ENCODE data around the gene GDA.
"Not testable (repeated sequence)": the region's sequence is repeated elsewhere in the genome, so short reads cannot be mapped to it uniquely, and the experiment has no call there.

Gene GDA

GRCh38 chr9:72270359-72270758 lies 121.1 kb downstream of the GDA start:
- FAIRE-seq; DNase-seq (ENCODE audit: extremely low spot score, insufficient read length, low read depth): not testable (repeated sequence)

GRCh38 chr9:72271613-72272478 lies 122.6 kb downstream of the GDA start:
- FAIRE-seq: peak; percentile 90
- DNase-seq (ENCODE audit: extremely low spot score, insufficient read length, low read depth): peak; percentile 37

GRCh38 chr9:72274441-72274840 lies 125.2 kb downstream of the GDA start:
- FAIRE-seq (no peak), DNase-seq (ENCODE audit: extremely low spot score, insufficient read length, low read depth) (no peak)

DNA sequence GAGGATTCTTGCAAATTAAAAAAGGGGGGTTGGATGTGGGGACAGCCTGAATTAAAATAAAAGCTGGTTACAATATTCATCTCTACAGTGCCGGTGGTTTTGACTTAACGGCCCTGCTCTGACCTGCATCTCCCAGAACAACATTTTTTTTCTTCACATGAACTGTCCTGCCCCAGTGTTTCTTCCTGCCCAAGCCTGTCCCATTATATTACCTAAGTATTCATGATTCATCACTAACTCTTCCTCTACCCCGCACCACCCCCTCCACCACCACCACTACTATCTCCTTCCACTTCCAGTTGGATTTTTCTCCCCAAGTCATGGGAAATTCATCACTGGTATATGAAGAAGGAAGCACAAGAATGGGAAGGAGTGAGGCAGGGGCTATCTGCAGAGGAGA lies 125.7 kb downstream of the GDA start:
- FAIRE-seq (no peak), DNase-seq (ENCODE audit: extremely low spot score, insufficient read length, low read depth) (no peak)

DNA sequence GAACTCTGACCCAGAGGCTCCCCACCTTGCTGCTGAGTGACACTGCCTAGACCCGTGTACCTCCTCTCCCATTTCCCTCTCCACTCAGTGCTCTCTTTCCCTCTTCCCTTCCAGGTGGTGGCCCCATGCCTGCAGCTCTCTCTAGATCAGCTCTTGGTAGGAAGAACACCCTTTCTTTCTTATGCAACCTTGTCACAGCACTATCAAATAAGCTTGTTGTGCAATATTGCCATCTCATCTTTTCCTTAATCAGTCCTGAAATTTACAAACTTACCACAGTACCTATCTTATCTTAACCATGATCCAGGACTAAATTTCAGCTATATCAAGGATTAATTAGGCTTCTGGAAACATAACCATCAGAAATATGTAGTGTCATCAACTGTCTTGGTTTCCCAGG lies 127.2 kb downstream of the GDA start:
- FAIRE-seq (no peak), DNase-seq (ENCODE audit: extremely low spot score, insufficient read length, low read depth) (no peak)

GRCh38 chr9:72278959-72279358 lies 129.7 kb downstream of the GDA start:
- DNase-seq (ENCODE audit: extremely low spot score, insufficient read length, low read depth): no peak

DNA sequence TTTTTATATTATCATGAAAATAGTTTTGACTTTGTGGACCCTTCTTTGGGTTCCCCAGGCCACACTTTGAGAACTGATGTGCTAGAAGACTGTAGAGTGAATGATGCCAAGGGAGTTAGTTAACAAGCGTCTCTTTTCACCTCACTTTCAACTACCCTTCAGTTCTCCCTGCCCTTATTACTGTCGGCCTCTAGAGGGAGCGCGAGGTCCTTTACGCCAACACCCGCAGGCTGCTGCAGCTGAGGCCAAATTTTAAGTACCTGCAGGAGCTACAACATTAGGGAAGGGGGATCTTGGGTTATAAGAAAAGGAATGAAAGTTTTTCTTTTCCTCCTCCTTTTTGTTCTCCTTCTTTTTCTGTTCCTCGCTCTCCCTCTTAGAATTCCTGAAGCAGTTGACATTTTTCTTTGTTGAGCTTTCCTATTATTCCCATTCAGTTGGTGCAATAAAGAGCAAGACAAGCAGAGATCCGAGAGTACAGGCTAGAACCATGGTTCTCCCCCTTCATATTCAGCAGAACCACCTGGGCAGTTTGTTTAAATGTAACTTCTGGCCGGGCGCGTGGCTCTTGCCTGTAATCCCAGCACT lies 131.8 kb downstream of the GDA start:
- DNase-seq (ENCODE audit: extremely low spot score, insufficient read length, low read depth) (peak; percentile 59), FAIRE-seq (peak; percentile 90)

More at GRCh38 chr9:72278959-72279358, 129.7 kb downstream of the GDA start:
- peak; percentile 88 for FAIRE-seq

- FAIRE-seq (no peak), DNase-seq (ENCODE audit: extremely low spot score, insufficient read length, low read depth) (no peak)
Measured at GRCh38 chr9:72289401-72289800, 140.2 kb downstream of the GDA start.

GRCh38 chr9:72290311-72290710 lies 141.1 kb downstream of the GDA start:
- no peak for FAIRE-seq
- no peak for DNase-seq (ENCODE audit: extremely low spot score, insufficient read length, low read depth)

GRCh38 chr9:72291576-72291975 lies 142.3 kb downstream of the GDA start:
- not testable (repeated sequence) for FAIRE-seq; DNase-seq (ENCODE audit: extremely low spot score, insufficient read length, low read depth)

DNA sequence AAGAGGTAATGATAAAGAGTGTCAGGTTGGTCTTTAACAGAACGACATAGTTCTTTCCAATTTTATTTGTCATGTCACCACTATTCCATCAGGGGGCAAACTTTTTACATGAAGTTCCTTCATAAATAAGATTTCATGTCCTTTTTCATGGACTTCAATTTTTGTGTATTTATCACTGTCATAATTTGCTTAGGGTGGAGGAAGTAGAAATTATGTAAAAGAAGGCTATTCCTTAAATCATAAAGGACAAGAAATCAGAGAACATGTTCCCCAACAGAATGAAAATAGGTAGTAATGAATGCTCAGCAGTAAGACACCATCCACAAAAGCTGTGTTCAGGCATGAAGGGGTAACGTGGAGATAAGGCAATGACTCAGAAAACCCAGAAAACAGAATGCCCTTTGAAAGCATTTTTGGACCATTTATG lies 143.0 kb downstream of the GDA start:
- no peak for DNase-seq (ENCODE audit: extremely low spot score, insufficient read length, low read depth)
- FAIRE-seq: peak; percentile 81

GRCh38 chr9:72292874-72293607 lies 143.8 kb downstream of the GDA start:
- DNase-seq (ENCODE audit: extremely low spot score, insufficient read length, low read depth): no peak
- FAIRE-seq: peak; percentile 24

GRCh38 chr9:72294936-72295335 lies 145.7 kb downstream of the GDA start:
- FAIRE-seq (no peak), DNase-seq (ENCODE audit: extremely low spot score, insufficient read length, low read depth) (no peak)

GRCh38 chr9:72297516-72297915 lies 148.3 kb downstream of the GDA start:
- DNase-seq (ENCODE audit: extremely low spot score, insufficient read length, low read depth): no peak
- FAIRE-seq: no peak

DNA sequence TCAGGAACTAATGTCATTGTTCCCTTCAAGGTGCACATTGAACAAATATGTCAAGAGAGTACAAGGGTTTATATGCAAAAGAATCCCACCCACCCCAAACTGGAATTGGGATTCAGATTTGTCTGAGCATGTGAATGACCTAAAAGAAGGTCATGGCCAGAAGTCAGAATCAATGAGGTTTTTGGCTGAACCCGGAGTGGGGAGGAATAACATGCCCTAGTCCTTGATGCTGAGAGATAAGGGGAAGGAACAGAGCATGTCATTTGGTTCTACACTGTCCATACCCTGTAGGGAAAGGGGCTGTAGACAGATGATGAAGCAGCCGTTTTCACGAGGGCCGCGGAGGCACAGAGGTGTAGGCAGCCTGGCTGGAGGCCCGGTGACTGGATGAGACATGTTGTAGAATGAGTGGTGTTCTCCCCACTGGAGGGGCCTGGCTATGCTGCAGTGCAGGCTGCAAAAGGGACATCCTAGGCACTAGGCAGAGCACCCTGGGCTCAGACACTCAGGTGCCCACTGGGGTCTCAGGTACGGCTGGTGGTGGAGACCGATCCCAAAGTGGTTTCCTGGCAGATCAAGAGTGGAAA lies 149.9 kb downstream of the GDA start:
- FAIRE-seq (no peak), DNase-seq (ENCODE audit: extremely low spot score, insufficient read length, low read depth) (no peak)

GRCh38 chr9:72300873-72301272 lies 151.6 kb downstream of the GDA start:
- FAIRE-seq (peak; percentile 52), DNase-seq (ENCODE audit: extremely low spot score, insufficient read length, low read depth) (no peak)

Data from GM18507 (cell line).